Stomach smooth muscle (tissue), 2 donors: ENCODE data around the gene HCAR2.
"Not testable (repeated sequence)": the region's sequence is repeated elsewhere in the genome, so short reads cannot be mapped to it uniquely, and the experiment has no call there.

Experiments
- H3K27ac ChIP-seq: one replicate; pipeline ENCODE4 v1.7.0; 2013; ENCODE audit warnings: mild to moderate bottlenecking, low read length, inconsistent platforms
- H3K27me3 ChIP-seq, 2 donors: one replicate each; pipeline ENCODE4 v1.7.0; 2013; ENCODE audit warnings: low read length in 2 of 2; ENCODE audit not compliant: insufficient read depth in 2 of 2, control insufficient read depth in 1 of 2
- H3K36me3 ChIP-seq, 2 donors: one replicate each; pipeline ENCODE4 v1.7.0; 2013; ENCODE audit warnings: low read length in 2 of 2; ENCODE audit not compliant: control insufficient read depth in 2 of 2, insufficient read depth in 2 of 2
- H3K4me1 ChIP-seq: one replicate; pipeline ENCODE4 v1.7.0; 2013; ENCODE audit warnings: low read length; ENCODE audit not compliant: control insufficient read depth, insufficient read depth
- H3K4me3 ChIP-seq, 2 donors: one replicate each; pipeline ENCODE4 v1.7.0; 2013; ENCODE audit warnings: low read length in 2 of 2
- H3K9ac ChIP-seq, 2 donors: one replicate each; pipeline ENCODE4 v1.7.0; 2013; ENCODE audit warnings: low read length in 2 of 2, mild to moderate bottlenecking in 1 of 2
- H3K9me3 ChIP-seq, 2 donors: one replicate each; pipeline ENCODE4 v1.7.0; 2013; ENCODE audit warnings: low read length in 2 of 2; ENCODE audit not compliant: control insufficient read depth in 2 of 2
- donor health status: healthy.
- donor health status: Pancreatic carcinoma.

The HCAR2 gene

DNA sequence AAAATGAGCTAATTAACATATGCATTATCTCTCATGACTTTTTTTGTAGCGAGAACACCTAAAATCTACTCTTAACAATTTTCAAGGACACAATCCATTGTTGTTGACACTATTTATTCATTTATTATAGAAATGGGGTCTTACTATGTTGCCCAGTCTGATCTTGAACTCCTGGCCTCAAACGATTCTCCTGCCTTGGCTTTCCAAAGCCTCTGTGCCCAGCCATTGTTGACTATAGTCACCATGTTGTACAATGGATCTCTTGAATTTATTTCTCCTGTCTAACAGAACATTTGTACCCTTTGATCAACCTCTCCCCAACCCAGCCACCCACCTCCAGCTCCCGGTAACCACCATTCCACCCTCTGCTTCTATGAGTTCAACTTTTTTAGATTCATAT, 41.2 kb downstream of the HCAR2 start:
- Histone ChIP-seq H3K4me1 (no peaks in the 10 kb centered on the region), H3K9ac (no peak overlapping the region), H3K9me3 (no peaks in the 10 kb centered on the region), H3K27ac (no peak overlapping the region), H3K36me3 (no peaks in the 10 kb centered on the region), H3K4me3 (no peak overlapping the region), H3K27me3 (no peaks in the 10 kb centered on the region)

GRCh38 chr12:122661246-122661645, 41.9 kb downstream of the HCAR2 start:
- Histone ChIP-seq H3K9ac (no peak overlapping the region), H3K4me3 (no peak overlapping the region), H3K27me3 (no peaks in the 10 kb centered on the region), H3K36me3 (no peaks in the 10 kb centered on the region), H3K4me1 (no peaks in the 10 kb centered on the region), H3K9me3 (no peaks in the 10 kb centered on the region), H3K27ac (no peak overlapping the region)

GRCh38 chr12:122659579-122659978, 43.6 kb downstream of the HCAR2 start:
- Histone ChIP-seq H3K9ac (no peak overlapping the region), H3K27ac (no peak overlapping the region), H3K4me3 (no peak overlapping the region), H3K36me3 (no peaks in the 10 kb centered on the region), H3K4me1 (no peaks in the 10 kb centered on the region), H3K27me3 (no peaks in the 10 kb centered on the region), H3K9me3 (no peaks in the 10 kb centered on the region)

DNA sequence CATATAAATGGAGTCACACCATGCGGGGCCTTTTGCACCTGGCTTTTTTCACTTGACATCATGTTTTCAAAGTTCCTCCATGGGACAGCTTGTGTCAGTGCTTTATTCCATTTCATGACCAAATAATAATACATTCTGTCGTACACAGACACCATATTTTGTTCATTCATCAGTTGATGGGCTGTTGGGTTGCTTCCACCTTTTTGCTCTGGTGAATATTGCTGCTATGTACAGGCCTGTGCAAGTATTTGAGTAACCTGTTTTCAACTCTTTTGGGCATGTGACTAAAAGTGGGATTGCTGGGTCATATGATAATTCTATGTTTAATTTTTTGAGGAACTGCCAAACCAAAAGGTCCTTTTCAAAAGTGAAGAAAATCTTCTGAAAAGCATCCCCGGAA, 46.9 kb downstream of the HCAR2 start:
- no peaks in the 10 kb centered on the region for H3K36me3 ChIP-seq
- H3K9ac ChIP-seq, result no peak overlapping the region
- no peak overlapping the region for H3K4me3 ChIP-seq
- no peaks in the 10 kb centered on the region for H3K9me3 ChIP-seq
- no peak overlapping the region for H3K27ac ChIP-seq
- no peaks in the 10 kb centered on the region for H3K4me1 ChIP-seq
- no peaks in the 10 kb centered on the region for H3K27me3 ChIP-seq

DNA sequence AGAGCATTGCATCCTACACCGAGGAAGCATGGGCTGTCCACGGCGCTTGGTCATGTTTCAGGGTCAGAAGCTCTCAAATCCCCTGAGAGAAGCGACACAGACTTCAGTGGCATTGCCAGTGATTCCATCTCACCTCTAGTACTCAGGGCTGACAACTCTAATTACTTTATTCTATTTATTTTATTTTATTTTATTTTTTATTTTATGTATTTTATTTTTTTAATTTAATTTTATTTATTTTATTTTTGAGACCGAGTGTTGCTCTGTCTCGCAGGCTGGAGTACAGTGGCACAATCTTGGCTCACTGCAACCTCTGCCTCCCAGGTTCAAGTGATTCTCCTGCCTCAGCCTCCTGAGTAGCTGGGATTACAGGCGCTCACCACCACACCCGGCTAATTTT, 49.9 kb downstream of the HCAR2 start:
- not testable (repeated sequence) for H3K9ac ChIP-seq, H3K9me3 ChIP-seq, H3K36me3 ChIP-seq, H3K27ac ChIP-seq, H3K4me1 ChIP-seq, H3K27me3 ChIP-seq, H3K4me3 ChIP-seq

GRCh38 chr12:122651520-122652224, 51.5 kb downstream of the HCAR2 start:
- no peaks in the 10 kb centered on the region for H3K27me3 ChIP-seq
- no peak overlapping the region for H3K9ac ChIP-seq
- H3K9me3 ChIP-seq, result no peaks in the 10 kb centered on the region
- H3K27ac ChIP-seq, result no peak overlapping the region
- no peaks in the 10 kb centered on the region for H3K4me1 ChIP-seq
- H3K4me3 ChIP-seq, result no peak overlapping the region
- no peaks in the 10 kb centered on the region for H3K36me3 ChIP-seq
